NCI-H2227 (cell line): ENCODE data around the gene SPRED1.
"Not testable (repeated sequence)": the region's sequence is repeated elsewhere in the genome, so short reads cannot be mapped to it uniquely, and the experiment has no call there.

Source experiments
- DNase-seq: peaks from one replicate; lab custom pipeline; 2025; ENCODE audit not compliant: unreplicated experiment; lab: John Stamatoyannopoulos, UW

Gene SPRED1

GRCh38 chr15:38275959-38276358 is 23.3 kb downstream of the SPRED1 start:
- no peak for DNase-seq

- DNase-seq = not testable (repeated sequence)
Measured at GRCh38 chr15:38277281-38277680, 24.6 kb downstream of the SPRED1 start.

GRCh38 chr15:38281031-38281430 is 28.4 kb downstream of the SPRED1 start:
- no peak for DNase-seq

- no peak for DNase-seq
Measured at GRCh38 chr15:38283010-38283409, 30.4 kb downstream of the SPRED1 start.

GRCh38 chr15:38285456-38285855 is 32.8 kb downstream of the SPRED1 start:
- DNase-seq = peak; percentile 0

- DNase-seq = no peak
Measured at GRCh38 chr15:38294126-38294525, 41.5 kb downstream of the SPRED1 start.

- DNase-seq = no peak
Measured at GRCh38 chr15:38297623-38298388, 45.2 kb downstream of the SPRED1 start.

- no peak for DNase-seq
Measured at GRCh38 chr15:38299216-38299615, 46.6 kb downstream of the SPRED1 start.

- DNase-seq = no peak
Measured at GRCh38 chr15:38300395-38300794, 47.8 kb downstream of the SPRED1 start.

GRCh38 chr15:38304481-38304880 is 51.8 kb downstream of the SPRED1 start:
- no peak for DNase-seq

GRCh38 chr15:38307251-38307650 is 54.6 kb downstream of the SPRED1 start:
- DNase-seq = no peak

GRCh38 chr15:38307861-38308641 is 55.4 kb downstream of the SPRED1 start:
- DNase-seq = no peak

GRCh38 chr15:38308797-38309196 is 56.2 kb downstream of the SPRED1 start:
- no peak for DNase-seq

- DNase-seq = no peak
Measured at GRCh38 chr15:38312190-38312589, 59.6 kb downstream of the SPRED1 start.

- DNase-seq = no peak
Measured at GRCh38 chr15:38316311-38316710, 63.7 kb downstream of the SPRED1 start.

GRCh38 chr15:38320181-38320580 is 67.5 kb downstream of the SPRED1 start:
- DNase-seq = no peak

GRCh38 chr15:38320866-38321265 is 68.2 kb downstream of the SPRED1 start:
- no peak for DNase-seq

GRCh38 chr15:38323895-38324294 is 71.3 kb downstream of the SPRED1 start:
- no peak for DNase-seq

GRCh38 chr15:38324939-38325647 is 72.5 kb downstream of the SPRED1 start:
- DNase-seq = no peak

- no peak for DNase-seq
Measured at GRCh38 chr15:38325648-38325990, 73.0 kb downstream of the SPRED1 start.

GRCh38 chr15:38332711-38333110 is 80.1 kb downstream of the SPRED1 start:
- no peak for DNase-seq

- DNase-seq = peak; percentile 0
Measured at GRCh38 chr15:38335116-38335515, 82.5 kb downstream of the SPRED1 start.
